B cell (primary cell): Measurements from ENCODE around the gene MAP2K5. TPM values are rescaled to one million over a fixed set of nuclear protein-coding genes. Genes with fewer than 3 reads are reported as not detected.

ENCODE experiments used
- ATAC-seq: fragments of 200-7000 bp; cut with Tn5 transposase; one replicate; pipeline ENCODE4 v1.10.0; 2021; ENCODE audit warnings: low read depth, mild to moderate bottlenecking, moderate number of reproducible peaks, moderate library complexity
- CTCF ChIA-PET: fragments of 350-600 bp; sonication (Branson Sonifier 250); formaldehyde crosslinking; loops from one replicate; lab custom pipeline; 2021; ENCODE audit warnings: antibody characterized with exemption, inconsistent platforms; lab: Charles Lee
- POLR2A ChIA-PET: fragments of 350-600 bp; sonication (Branson Sonifier 250); formaldehyde crosslinking; loops from one replicate; lab custom pipeline; 2021; ENCODE audit warnings: antibody characterized with exemption; lab: Charles Lee
- DNase-seq: peaks from one replicate; pipeline ENCODE4 v3.0.0; 2013
- H2AFZ ChIP-seq: 2 replicates; pipeline ENCODE4 v1.6.1; 2012; ENCODE audit warnings: mild to moderate bottlenecking, low read depth, low read length; ENCODE audit not compliant: insufficient read depth, poor library complexity, severe bottlenecking
- H3K27ac ChIP-seq, 2 donors: 1 replicate in 1 of 2; 2 replicates in 1 of 2; pipeline ENCODE4 v1.5.1; 2012 to 2013; ENCODE audit warnings: low read length in 2 of 2, mild to moderate bottlenecking in 2 of 2, moderate library complexity in 1 of 2
- H3K27me3 ChIP-seq, 4 experiments: fragments of 200-600 bp in 1 of 4; sonication (generic) in 1 of 4; replicated peaks in 1 of 4; 1 replicate in 2 of 4; 2 replicates in 2 of 4; pipeline versions ENCODE4 v1.6.1 to v1.7.0; 2013 to 2016; ENCODE audit warnings: low read length in 3 of 4, mild to moderate bottlenecking in 2 of 4, mixed read lengths in 1 of 4, moderate library complexity in 1 of 4; ENCODE audit not compliant: insufficient read depth in 4 of 4, control insufficient read depth in 3 of 4; ENCODE audit errors: control extremely low read depth in 1 of 4
- H3K36me3 ChIP-seq, 2 experiments: replicated peaks in 1 of 2; 1 replicate in 1 of 2; 2 replicates in 1 of 2; pipeline versions ENCODE4 v1.6.1 to v1.7.1; 2013; ENCODE audit warnings: low read length in 1 of 2; ENCODE audit not compliant: insufficient read depth in 2 of 2, control insufficient read depth in 1 of 2; ENCODE audit errors: control extremely low read depth in 1 of 2, extremely low read depth in 1 of 2
- H3K4me1 ChIP-seq, 2 donors: fragments of 200-600 bp in 1 of 2; sonication (generic) in 1 of 2; 1 replicate in 1 of 2; 2 replicates in 1 of 2; pipeline versions ENCODE4 v1.5.1 to v1.6.1; 2013 to 2017; ENCODE audit warnings: low read length in 2 of 2; ENCODE audit not compliant: control insufficient read depth in 2 of 2, insufficient read depth in 2 of 2
- H3K4me2 ChIP-seq: replicated peaks from 2 replicates; pipeline ENCODE3; 2012; ENCODE audit warnings: mild to moderate bottlenecking, low read depth, low read length; ENCODE audit not compliant: poor library complexity, severe bottlenecking
- H3K4me3 ChIP-seq, 5 experiments: fragments of 200-600 bp in 1 of 5; sonication (generic) in 1 of 5; 1 replicate in 3 of 5; 2 replicates in 2 of 5; pipeline versions ENCODE4 v1.5.1 to v1.7.0; 2011 to 2016; ENCODE audit warnings: low read length in 4 of 5, mild to moderate bottlenecking in 4 of 5, low read depth in 2 of 5, control low read depth in 1 of 5, moderate library complexity in 1 of 5; ENCODE audit not compliant: insufficient read depth in 1 of 5; ENCODE audit errors: control extremely low read depth in 1 of 5, extremely low read depth in 1 of 5
- H3K79me2 ChIP-seq: fragments of 200-600 bp; sonication (generic); one replicate; pipeline ENCODE4 v1.6.0; 2016; ENCODE audit warnings: low read length; ENCODE audit not compliant: control insufficient read depth, insufficient read depth
- H3K9ac ChIP-seq: fragments of 200-600 bp; sonication (generic); 2 replicates; pipeline ENCODE4 v1.6.1; 2017; ENCODE audit warnings: mild to moderate bottlenecking, low read length, moderate library complexity
- H3K9me3 ChIP-seq, 3 donors: one replicate each; pipeline versions ENCODE4 v1.6.1 to v1.7.1; 2013; ENCODE audit warnings: low read length in 2 of 3; ENCODE audit not compliant: control insufficient read depth in 2 of 3, insufficient read depth in 1 of 3; ENCODE audit errors: control extremely low read depth in 1 of 3
- H4K20me1 ChIP-seq: 2 replicates; pipeline ENCODE4 v1.6.0; 2012; ENCODE audit warnings: mild to moderate bottlenecking, low read length; ENCODE audit not compliant: insufficient read depth, control insufficient read depth, poor library complexity, severe bottlenecking
- H3K27ac Mint-ChIP-seq: one replicate; pipeline ENCODE4 v1.8.0; 2021; ENCODE audit warnings: mixed read lengths
- H3K27me3 Mint-ChIP-seq: one replicate; pipeline ENCODE4 v1.8.0; 2021; ENCODE audit warnings: mixed read lengths
- H3K4me1 Mint-ChIP-seq: one replicate; pipeline ENCODE4 v1.8.0; 2021; ENCODE audit warnings: mixed read lengths
- H3K4me3 Mint-ChIP-seq: one replicate; pipeline ENCODE4 v1.8.0; 2021; ENCODE audit warnings: mixed read lengths
- H3K9me3 Mint-ChIP-seq: one replicate; pipeline ENCODE4 v1.8.0; 2022; ENCODE audit warnings: mixed read lengths; ENCODE audit not compliant: insufficient read depth
- EZH2 ChIP-seq: IDR thresholded peaks from 2 replicates; pipeline ENCODE4 v1.6.1; 2012; ENCODE audit warnings: borderline replicate concordance, low read depth, mild to moderate bottlenecking, moderate library complexity, low read length; ENCODE audit not compliant: insufficient read depth, poor library complexity, severe bottlenecking
- WGBS: methylation state at CpG from one replicate; pipeline ENCODE4 v1.1.5; 2013; ENCODE audit warnings: missing lambda C conversion rate; ENCODE audit not compliant: insufficient coverage; 5-methylcytosine and 5-hydroxymethylcytosine counted together
- intact Hi-C: fragments of 100-400 bp; cut with micrococcal nuclease; formaldehyde crosslinking; loops from one replicate; pipeline ENCODE4 v1.10.0; 2022
- polyA plus RNA-seq: library from polyadenylated mRNA; depleted of rRNA; stranded (reverse); fragments of >200 nt; gene quantifications from 2 replicates; pipeline ENCODE4 v1.2.3, GENCODE V29; 2012
- total RNA-seq, 2 donors: library from RNA; stranded (reverse); fragments of 120-200 nt in 1 of 2; gene quantifications; 1 replicate in 1 of 2; 2 replicates in 1 of 2; pipeline versions ENCODE4 v1.2.3 to v1.2.4, GENCODE V29; 2013 to 2022
- TF ChIP-seq, protein P1 (sequence below): fragments of 200-600 bp; IDR thresholded peaks from one replicate; pipeline ENCODE4 v1.8.0; 2022; ENCODE audit warnings: antibody characterized with exemption, mild to moderate bottlenecking

Gene MAP2K5
- total and polyA plus RNA-seq, 2 donors (not counting 1 experiment from before 2014, with no cell fraction given): 11.1 to 40.0 TPM

GRCh38 chr15:67521029-67521782 is 21.3 kb upstream of the MAP2K5 start, which contains the start of gene C15orf61:
Gene C15orf61, plus strand, starts transcription at chr15:67521131. Its CDS starts 118 bp downstream, at chr15:67521249.
- peak within 1 kb of the TSS; percentile 71 to 86 (median 83) for H3K4me3 ChIP-seq
- H2AFZ ChIP-seq: peak within 1 kb of the TSS; percentile 90
- Mint-ChIP-seq H3K27ac (peak within 1 kb of the TSS; percentile 95), H3K4me1 (peaks cover 23% of the 10 kb centered on the region), H3K27me3 (no peaks in the 10 kb centered on the region), H3K4me3 (peak within 1 kb of the TSS; percentile 95), H3K9me3 (no peaks in the 10 kb centered on the region)
- peak within 1 kb of the TSS; percentile 90 for H3K4me2 ChIP-seq
- WGBS: under 1% methylated on average over 94 of the region's 94 CpGs
- ChIA-PET POLR2A (interaction anchor here (0.6 to 2.4 kb wide), 5 partner anchors 15 to 655 kb away, joined by 3 to 21 read pairs (median 3); partner anchors contain the start of gene MAP2K5), CTCF (interaction anchor here (1.0 to 2.0 kb wide), 3 partner anchors 21 to 320 kb away, joined by 3 to 6 read pairs (median 3); partner anchors contain the start of gene MAP2K5)
- peak within 1 kb of the TSS; percentile 80 for H3K9ac ChIP-seq
- TF ChIP-seq, protein P1, sequence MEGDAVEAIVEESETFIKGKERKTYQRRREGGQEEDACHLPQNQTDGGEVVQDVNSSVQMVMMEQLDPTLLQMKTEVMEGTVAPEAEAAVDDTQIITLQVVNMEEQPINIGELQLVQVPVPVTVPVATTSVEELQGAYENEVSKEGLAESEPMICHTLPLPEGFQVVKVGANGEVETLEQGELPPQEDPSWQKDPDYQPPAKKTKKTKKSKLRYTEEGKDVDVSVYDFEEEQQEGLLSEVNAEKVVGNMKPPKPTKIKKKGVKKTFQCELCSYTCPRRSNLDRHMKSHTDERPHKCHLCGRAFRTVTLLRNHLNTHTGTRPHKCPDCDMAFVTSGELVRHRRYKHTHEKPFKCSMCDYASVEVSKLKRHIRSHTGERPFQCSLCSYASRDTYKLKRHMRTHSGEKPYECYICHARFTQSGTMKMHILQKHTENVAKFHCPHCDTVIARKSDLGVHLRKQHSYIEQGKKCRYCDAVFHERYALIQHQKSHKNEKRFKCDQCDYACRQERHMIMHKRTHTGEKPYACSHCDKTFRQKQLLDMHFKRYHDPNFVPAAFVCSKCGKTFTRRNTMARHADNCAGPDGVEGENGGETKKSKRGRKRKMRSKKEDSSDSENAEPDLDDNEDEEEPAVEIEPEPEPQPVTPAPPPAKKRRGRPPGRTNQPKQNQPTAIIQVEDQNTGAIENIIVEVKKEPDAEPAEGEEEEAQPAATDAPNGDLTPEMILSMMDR: no peak
- TF ChIP-seq EZH2: no peak
- H3K36me3 ChIP-seq: no peaks in the 10 kb centered on the region
- peak within 1 kb of the TSS; percentile 80 to 97 for H3K27ac ChIP-seq
- no peaks in the 10 kb centered on the region for H4K20me1 ChIP-seq
- H3K4me1 ChIP-seq: peaks cover 11 to 18% of the 10 kb centered on the region in 2 donors
- DNase-seq: peak; percentile 91
- no peaks in the 10 kb centered on the region for H3K9me3 ChIP-seq
- H3K79me2 ChIP-seq: peaks cover 11% of the 10 kb centered on the region
- H3K27me3 ChIP-seq: no peaks in the 10 kb centered on the region
- intact Hi-C loops: loop anchor here (1.0 to 10.0 kb wide), 6 partner anchors 21 to 533 kb away; partner anchors contain the start of genes MAP2K5, PIAS1 and RNU6-1
- ATAC-seq: peak; percentile 83
